ENCODE results near the gene PITPNC1.
"Not testable (repeated sequence)": the region's sequence is repeated elsewhere in the genome, so short reads cannot be mapped to it uniquely, and the experiment has no call there.

Gene PITPNC1

GRCh38 chr17:67479148-67479547 lies 102.1 kb downstream of the PITPNC1 start:
- DNase-seq (ENCODE audit: low read depth in 2 of 3, low spot score in 1 of 3), result no peak

GRCh38 chr17:67480959-67481358 lies 103.9 kb downstream of the PITPNC1 start:
- DNase-seq (ENCODE audit: low read depth in 2 of 3, low spot score in 1 of 3), result not testable (repeated sequence)

DNA sequence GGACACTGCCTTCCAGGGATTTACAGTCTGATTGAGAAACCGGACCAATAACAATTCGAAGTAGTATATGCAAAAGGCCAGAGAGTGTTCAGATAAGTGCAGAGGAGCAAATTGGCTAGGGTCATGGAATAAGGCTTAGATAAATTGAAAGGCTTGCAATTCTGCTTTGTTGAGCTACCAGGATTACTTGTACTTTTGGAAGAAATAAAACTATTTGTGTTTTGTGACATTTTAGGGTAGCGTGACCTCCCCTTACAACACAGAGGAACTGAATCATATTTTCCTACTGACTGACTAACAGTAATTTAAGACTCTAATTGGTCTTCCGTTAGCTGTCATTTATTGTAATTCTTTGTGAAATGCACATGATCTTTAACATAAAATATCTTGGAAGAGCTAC lies 104.7 kb downstream of the PITPNC1 start:
- no peak for DNase-seq (ENCODE audit: low read depth in 2 of 3, low spot score in 1 of 3)

- no peak for DNase-seq (ENCODE audit: low read depth in 2 of 3, low spot score in 1 of 3)
These were observed 105.7 kb downstream of the PITPNC1 start for GRCh38 chr17:67482764-67483163.

- DNase-seq (ENCODE audit: low read depth in 2 of 3, low spot score in 1 of 3), result no peak
These were observed 107.2 kb downstream of the PITPNC1 start for GRCh38 chr17:67484261-67484660.

GRCh38 chr17:67485666-67486065 lies 108.6 kb downstream of the PITPNC1 start:
- DNase-seq (ENCODE audit: low read depth in 2 of 3, low spot score in 1 of 3), result no peak

- no peak for DNase-seq (ENCODE audit: low read depth in 2 of 3, low spot score in 1 of 3)
These were observed 110.4 kb downstream of the PITPNC1 start for GRCh38 chr17:67487506-67487905.

DNA sequence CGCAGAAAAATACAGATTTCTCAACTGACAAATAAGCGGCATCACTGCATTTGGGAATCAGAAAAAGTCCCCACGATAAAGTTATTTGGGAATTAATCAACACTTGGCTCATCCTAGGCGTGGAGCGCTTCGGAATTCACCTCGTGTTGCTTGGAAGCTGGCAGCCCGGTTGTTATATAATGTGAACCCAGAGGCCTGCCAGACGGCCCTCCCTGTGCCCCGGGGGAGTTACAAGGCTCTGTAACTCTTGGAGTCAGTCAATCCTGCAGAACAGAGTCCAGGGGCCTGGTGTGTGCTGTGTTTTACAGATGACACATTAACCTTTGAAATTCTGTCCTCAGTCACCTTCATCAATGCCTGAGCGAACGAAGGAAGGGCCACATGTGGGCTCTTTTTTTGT lies 111.1 kb downstream of the PITPNC1 start:
- no peak for DNase-seq (ENCODE audit: low read depth in 2 of 3, low spot score in 1 of 3)

GRCh38 chr17:67488768-67489167 lies 111.7 kb downstream of the PITPNC1 start:
- DNase-seq (ENCODE audit: low read depth in 2 of 3, low spot score in 1 of 3), result no peak

DNA sequence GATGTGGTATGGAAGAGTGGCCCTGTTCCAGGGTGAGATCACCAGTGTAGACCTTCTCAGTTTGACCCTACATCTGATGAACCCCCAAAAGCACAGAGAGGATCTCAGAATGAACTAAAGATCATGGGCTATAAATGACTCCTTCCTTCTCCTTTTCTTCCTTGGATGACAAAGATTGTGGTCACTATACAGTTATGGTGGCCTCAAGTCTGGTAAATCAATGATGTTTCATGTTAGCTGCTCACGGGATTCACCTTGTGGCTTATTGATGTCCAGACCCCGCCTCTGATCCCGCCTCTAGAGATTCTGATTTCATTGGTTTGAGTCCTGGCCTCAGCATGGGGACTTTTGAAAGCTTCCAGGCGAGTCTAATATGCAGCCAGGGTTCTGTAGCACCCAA lies 112.2 kb downstream of the PITPNC1 start:
- DNase-seq (ENCODE audit: low read depth in 2 of 3, low spot score in 1 of 3), result no peak

GRCh38 chr17:67490471-67490870 lies 113.4 kb downstream of the PITPNC1 start:
- DNase-seq (ENCODE audit: low read depth in 2 of 3, low spot score in 1 of 3), result no peak

GRCh38 chr17:67491009-67491680 lies 114.1 kb downstream of the PITPNC1 start:
- no peak for DNase-seq (ENCODE audit: low read depth in 2 of 3, low spot score in 1 of 3)

GRCh38 chr17:67491681-67492024 lies 114.6 kb downstream of the PITPNC1 start:
- DNase-seq (ENCODE audit: low read depth in 2 of 3, low spot score in 1 of 3), result no peak

GRCh38 chr17:67492251-67492740 lies 115.2 kb downstream of the PITPNC1 start:
- no peak for DNase-seq (ENCODE audit: low read depth in 2 of 3, low spot score in 1 of 3)

- no peak for DNase-seq (ENCODE audit: low read depth in 2 of 3, low spot score in 1 of 3)
These were observed 115.9 kb downstream of the PITPNC1 start for GRCh38 chr17:67492824-67493517.

DNA sequence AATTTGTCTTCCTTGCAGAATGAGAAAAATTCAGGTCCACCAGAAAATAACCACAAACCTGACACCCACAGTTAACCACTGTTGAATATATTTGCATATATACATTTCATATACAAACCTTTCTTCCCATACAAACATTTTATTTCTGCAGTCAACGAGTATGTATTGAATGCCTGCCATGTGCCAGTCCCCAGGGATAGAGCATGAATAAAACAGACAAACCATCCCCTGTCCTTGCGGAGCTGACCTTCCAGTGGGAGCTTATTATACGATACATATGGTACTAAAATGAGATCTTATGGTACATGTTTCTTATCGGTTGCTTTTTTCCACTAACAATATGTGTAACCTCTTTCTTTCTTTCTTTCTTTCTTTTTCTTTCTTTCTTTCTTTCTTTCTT lies 116.7 kb downstream of the PITPNC1 start:
- no peak for DNase-seq (ENCODE audit: low read depth in 2 of 3, low spot score in 1 of 3)

GRCh38 chr17:67495534-67495933 lies 118.5 kb downstream of the PITPNC1 start:
- DNase-seq (ENCODE audit: low read depth in 2 of 3, low spot score in 1 of 3), result not testable (repeated sequence)

DNA sequence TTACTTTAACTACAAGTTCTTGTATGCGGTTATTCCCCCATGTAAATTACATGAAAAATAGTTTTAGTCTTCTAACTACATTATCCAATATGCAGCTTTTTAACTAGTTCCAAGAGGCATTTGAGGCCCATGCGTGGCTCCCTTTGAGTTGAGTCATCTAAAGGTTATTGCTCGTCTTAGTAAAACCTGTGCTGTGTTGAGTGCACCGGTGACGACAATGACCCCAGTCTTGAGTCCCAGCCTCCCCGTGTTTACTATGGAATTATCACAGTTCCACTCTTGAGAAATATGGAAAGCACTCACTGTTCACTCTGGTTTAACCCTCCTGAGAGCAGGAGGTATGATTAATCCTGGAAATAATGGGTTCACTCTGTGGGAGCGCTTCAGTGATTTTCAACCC lies 119.2 kb downstream of the PITPNC1 start:
- DNase-seq (ENCODE audit: low read depth in 2 of 3, low spot score in 1 of 3), result no peak

DNA sequence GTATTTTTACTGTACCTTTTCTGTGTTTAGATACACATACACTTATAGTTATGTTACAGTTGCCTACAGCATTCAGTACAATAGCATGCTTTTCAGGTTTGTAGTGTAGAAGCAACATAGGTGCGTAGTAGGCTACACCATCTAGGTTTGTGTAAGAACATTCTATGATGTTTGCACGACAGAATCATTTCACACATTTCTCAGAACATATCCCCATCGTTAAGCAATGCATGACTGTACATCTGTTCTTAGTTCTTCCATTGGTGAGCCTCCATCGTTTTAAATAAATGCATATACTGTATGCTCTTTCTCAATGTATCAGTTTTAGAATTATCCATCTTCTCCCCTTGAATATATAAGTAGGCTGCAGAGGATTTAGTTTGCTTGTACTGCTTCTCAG lies 122.6 kb downstream of the PITPNC1 start:
- no peak for DNase-seq (ENCODE audit: low read depth in 2 of 3, low spot score in 1 of 3)

DNA sequence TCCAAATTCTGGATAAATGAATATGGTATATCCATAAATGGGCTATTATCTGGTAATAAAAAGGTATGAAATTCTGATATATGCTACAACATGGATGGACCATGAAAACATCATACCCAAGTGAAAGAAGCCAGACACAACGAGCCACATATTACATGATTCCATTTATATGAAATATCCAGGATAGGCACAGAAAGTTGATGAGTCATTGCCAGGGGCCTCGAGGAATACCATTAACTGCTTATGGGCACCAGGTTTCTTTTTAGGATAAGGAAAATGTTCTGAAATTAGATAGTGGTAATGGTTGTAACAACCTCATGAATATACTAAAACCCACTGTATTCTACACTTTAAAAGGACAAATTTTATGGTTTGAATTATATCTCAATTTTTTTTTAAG lies 123.2 kb downstream of the PITPNC1 start:
- no peak for DNase-seq (ENCODE audit: low read depth in 2 of 3, low spot score in 1 of 3)

DNA sequence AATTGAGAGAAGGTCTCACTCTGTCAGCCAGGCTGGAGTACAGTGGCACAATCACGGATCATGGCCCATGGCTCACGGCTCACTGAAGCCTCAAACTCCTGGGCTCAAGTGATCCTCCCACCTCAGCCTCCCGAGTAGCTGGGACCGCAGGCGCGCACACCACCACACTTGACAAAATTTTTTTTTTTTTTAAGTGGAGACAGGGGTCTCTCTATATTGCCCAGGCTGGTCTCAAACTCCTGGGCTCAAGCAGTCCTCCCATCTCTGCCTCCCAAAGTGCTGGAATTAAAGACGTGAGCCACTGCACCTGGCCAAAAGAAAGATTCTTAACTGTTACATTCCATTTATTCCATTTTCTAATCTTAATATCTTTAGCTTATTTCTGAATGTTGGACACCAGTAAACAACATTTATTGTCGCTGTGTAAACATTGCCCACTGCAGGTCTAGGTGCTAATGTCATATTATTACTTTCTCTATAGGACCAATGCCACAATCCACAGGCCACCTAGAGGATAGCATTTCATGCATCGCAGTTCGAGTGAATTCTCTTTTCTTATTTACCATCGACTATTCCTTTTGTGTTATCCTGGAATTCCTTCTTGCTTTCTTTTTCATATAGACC lies 123.7 kb downstream of the PITPNC1 start:
- no peak for DNase-seq (ENCODE audit: low read depth in 2 of 3, low spot score in 1 of 3)

- DNase-seq (ENCODE audit: low read depth in 2 of 3, low spot score in 1 of 3), result no peak
These were observed 125.1 kb downstream of the PITPNC1 start for GRCh38 chr17:67502151-67502550.

Data from stimulated activated CD4-positive, alpha-beta T cell treated with anti-CD3 and anti-CD28 coated beads, Interleukin-12 subunit alpha, Interleukin-12 subunit beta, amount 100 ng/mL, for 48 hours (primary cell).